Brain microvascular endothelial cell (primary cell): Measurements from ENCODE around the gene EBF4.

Experiments
- DNase-seq: peaks from one replicate; pipeline ENCODE4 v3.0.0-alpha.2; 2020
- H3K27ac ChIP-seq: fragments of 250-450 bp; sonication (Bioruptor Pico); 2 replicates; pipeline ENCODE4 v1.5.1; 2020; ENCODE audit warnings: mild to moderate bottlenecking, moderate library complexity
- H3K27me3 ChIP-seq: fragments of 250-450 bp; sonication (Bioruptor Pico); replicated peaks from 2 replicates; pipeline ENCODE4 v1.5.1; 2020; ENCODE audit warnings: mild to moderate bottlenecking
- H3K36me3 ChIP-seq: fragments of 250-450 bp; sonication (Bioruptor Pico); replicated peaks from 2 replicates; pipeline ENCODE4 v1.5.1; 2020; ENCODE audit warnings: mild to moderate bottlenecking
- H3K4me3 ChIP-seq: 2 replicates; pipeline ENCODE4 v1.5.1; 2011; ENCODE audit warnings: low read depth, mild to moderate bottlenecking, control low read depth, low read length, moderate library complexity
- CTCF ChIP-seq: IDR thresholded peaks from 2 replicates; pipeline ENCODE4 v1.5.1; 2011; ENCODE audit warnings: low read depth, mild to moderate bottlenecking, moderate library complexity, low read length, control low read depth, inconsistent platforms; ENCODE audit errors: missing control alignments
- in situ Hi-C: cut with HindIII; loops from 2 replicates; pipeline ENCODE4 v1.10.0; 2017; ENCODE audit warnings: low sequenced_read_pairs, low pct_ligation_motif_present

EBF4 gene

GRCh38 chr20:2740702-2741101 lies 48.1 kb downstream of the EBF4 start:
- H3K4me3 ChIP-seq = no peak overlapping the region
- H3K27me3 ChIP-seq = peaks cover 5% of the 10 kb centered on the region
- in situ Hi-C loops = no loop called here
- no peak for DNase-seq
- H3K27ac ChIP-seq = no peak overlapping the region
- no peaks in the 10 kb centered on the region for H3K36me3 ChIP-seq
- no peak for TF ChIP-seq CTCF

GRCh38 chr20:2741463-2741862 lies 48.9 kb downstream of the EBF4 start:
- Histone ChIP-seq H3K36me3 (no peaks in the 10 kb centered on the region), H3K4me3 (no peak overlapping the region), H3K27me3 (peaks cover 5% of the 10 kb centered on the region), H3K27ac (no peak overlapping the region)
- no peak for TF ChIP-seq CTCF
- in situ Hi-C loops = no loop called here
- DNase-seq = no peak

- DNase-seq = no peak
- Histone ChIP-seq H3K4me3 (no peak overlapping the region), H3K36me3 (no peaks in the 10 kb centered on the region), H3K27me3 (peaks cover 5% of the 10 kb centered on the region), H3K27ac (no peak overlapping the region)
- in situ Hi-C loops = no loop called here
- TF ChIP-seq CTCF = no peak
Observed at GRCh38 chr20:2741881-2742280, 49.3 kb downstream of the EBF4 start.

- no peak for TF ChIP-seq CTCF
- in situ Hi-C loops = no loop called here
- Histone ChIP-seq H3K4me3 (no peak overlapping the region), H3K27me3 (peaks cover 5% of the 10 kb centered on the region), H3K36me3 (no peaks in the 10 kb centered on the region), H3K27ac (no peak overlapping the region)
- DNase-seq = no peak
Observed at GRCh38 chr20:2742431-2742830, 49.9 kb downstream of the EBF4 start.

- H3K27ac ChIP-seq = no peak overlapping the region
- in situ Hi-C loops = no loop called here
- no peak overlapping the region for H3K4me3 ChIP-seq
- TF ChIP-seq CTCF = peak; percentile 99
- no peaks in the 10 kb centered on the region for H3K36me3 ChIP-seq
- peaks cover 7% of the 10 kb centered on the region for H3K27me3 ChIP-seq
- peak; percentile 20 for DNase-seq
Observed at GRCh38 chr20:2742934-2743559, 50.5 kb downstream of the EBF4 start.
